Suprapubic skin (tissue), 3 donors: ENCODE data around the gene LILRA5.

ENCODE experiments used
- POLR2A ChIP-seq, 2 donors: fragments of 450-650 bp; IDR thresholded peaks; one replicate each; pipeline ENCODE4 v1.6.1; 2017; ENCODE audit warnings: antibody characterized with exemption in 2 of 2, mild to moderate bottlenecking in 2 of 2, moderate library complexity in 2 of 2
- TF ChIP-seq, protein P1 (sequence below), 2 donors: fragments of 200-600 bp in 1 of 2; fragments of 450-650 bp in 1 of 2; sonication (generic) in 1 of 2; IDR thresholded peaks; one replicate each; pipeline ENCODE4 v1.5.1; 2016 to 2019; ENCODE audit warnings: antibody characterized with exemption in 2 of 2, mild to moderate bottlenecking in 1 of 2, moderate library complexity in 1 of 2

DNA sequence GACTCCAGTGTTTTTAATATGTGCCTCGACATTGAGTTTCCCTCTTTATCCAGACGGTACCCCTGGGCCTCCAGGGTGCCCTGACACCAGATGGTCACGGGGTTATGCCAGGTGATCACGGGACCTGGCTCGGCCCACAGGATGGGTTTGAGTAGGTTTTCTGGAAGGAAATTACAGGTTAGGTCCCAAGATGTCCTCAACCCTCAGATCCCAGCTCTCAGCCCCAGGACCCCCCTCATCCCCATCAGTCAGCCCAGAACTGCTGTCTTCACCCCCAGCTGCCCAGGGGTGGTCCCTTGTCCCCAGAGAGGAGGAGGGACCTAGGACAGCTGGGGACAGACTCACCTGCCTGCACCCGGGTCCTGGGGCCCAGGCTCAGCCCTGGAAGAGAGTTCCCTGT is 25.6 kb upstream of the LILRA5 start:
- TF ChIP-seq, protein P1, sequence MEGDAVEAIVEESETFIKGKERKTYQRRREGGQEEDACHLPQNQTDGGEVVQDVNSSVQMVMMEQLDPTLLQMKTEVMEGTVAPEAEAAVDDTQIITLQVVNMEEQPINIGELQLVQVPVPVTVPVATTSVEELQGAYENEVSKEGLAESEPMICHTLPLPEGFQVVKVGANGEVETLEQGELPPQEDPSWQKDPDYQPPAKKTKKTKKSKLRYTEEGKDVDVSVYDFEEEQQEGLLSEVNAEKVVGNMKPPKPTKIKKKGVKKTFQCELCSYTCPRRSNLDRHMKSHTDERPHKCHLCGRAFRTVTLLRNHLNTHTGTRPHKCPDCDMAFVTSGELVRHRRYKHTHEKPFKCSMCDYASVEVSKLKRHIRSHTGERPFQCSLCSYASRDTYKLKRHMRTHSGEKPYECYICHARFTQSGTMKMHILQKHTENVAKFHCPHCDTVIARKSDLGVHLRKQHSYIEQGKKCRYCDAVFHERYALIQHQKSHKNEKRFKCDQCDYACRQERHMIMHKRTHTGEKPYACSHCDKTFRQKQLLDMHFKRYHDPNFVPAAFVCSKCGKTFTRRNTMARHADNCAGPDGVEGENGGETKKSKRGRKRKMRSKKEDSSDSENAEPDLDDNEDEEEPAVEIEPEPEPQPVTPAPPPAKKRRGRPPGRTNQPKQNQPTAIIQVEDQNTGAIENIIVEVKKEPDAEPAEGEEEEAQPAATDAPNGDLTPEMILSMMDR (IDR thresholded peaks at IDR 0.05) = no peak
- TF ChIP-seq POLR2A (IDR thresholded peaks at IDR 0.05) = no peak
